GM21717 (cell line): ENCODE measurements around the gene MACROH2A1.

Source experiments
- ATAC-seq: cut with Tn5 transposase; IDR thresholded peaks from one replicate; pipeline ENCODE4 v1.9.1; 2021; ENCODE audit warnings: mild to moderate bottlenecking, moderate library complexity; ENCODE audit not compliant: unreplicated experiment

Gene MACROH2A1

DNA sequence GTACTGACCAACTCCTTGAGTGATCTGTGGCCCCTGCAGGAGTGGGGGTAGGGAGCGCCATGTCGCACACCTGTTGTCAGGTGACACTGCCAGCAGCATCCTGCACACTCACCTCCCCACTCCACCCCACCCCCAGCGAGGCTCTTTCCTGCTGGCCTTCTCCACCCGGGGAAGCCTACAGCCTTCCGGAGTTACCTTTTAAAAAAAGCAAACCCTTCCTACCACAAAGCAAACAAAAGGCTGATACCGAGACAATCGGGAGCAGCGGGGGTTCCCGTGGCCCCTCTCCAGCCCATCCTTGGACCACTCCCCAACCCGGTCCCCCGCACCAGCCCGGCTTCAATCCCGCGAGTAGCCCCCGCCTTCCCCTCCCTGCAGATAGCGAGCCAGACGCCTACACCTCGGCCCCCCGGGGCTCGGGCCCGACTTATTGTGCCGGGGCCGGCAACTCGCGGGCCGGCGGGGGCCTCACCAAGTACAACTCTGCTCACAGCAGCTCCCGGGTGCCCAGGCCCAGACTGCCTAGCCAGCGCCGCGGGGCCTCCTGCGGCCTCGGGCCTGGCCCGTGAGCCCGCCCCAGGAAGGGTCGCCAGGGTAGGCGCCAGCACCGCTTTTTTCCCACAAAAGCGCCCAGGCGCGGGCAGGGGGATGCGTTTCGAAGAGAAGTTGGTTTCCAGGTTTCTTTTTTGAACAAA is 724 bp downstream of the MACROH2A1 start:
- peak; percentile 28 for ATAC-seq

DNA sequence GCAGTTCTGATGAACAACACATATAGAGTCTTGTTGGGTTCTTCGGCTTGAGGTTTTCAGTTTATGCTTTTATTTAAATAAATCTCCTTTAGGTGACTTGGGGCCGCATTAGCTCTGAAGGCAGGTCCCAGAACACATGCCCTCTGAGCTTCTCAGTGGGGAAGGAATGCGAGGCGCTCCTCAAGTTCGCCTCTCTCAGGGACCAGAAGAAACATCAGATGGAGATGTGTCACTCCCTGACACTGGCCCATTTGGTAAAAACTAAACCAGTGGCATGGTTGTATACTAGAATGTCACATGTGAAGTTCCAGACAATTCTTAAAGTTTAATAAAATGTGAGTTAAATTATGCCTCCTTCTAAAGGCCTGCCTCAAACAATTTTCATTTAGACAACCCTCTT is 1.9 kb downstream of the MACROH2A1 start:
- no peak for ATAC-seq

DNA sequence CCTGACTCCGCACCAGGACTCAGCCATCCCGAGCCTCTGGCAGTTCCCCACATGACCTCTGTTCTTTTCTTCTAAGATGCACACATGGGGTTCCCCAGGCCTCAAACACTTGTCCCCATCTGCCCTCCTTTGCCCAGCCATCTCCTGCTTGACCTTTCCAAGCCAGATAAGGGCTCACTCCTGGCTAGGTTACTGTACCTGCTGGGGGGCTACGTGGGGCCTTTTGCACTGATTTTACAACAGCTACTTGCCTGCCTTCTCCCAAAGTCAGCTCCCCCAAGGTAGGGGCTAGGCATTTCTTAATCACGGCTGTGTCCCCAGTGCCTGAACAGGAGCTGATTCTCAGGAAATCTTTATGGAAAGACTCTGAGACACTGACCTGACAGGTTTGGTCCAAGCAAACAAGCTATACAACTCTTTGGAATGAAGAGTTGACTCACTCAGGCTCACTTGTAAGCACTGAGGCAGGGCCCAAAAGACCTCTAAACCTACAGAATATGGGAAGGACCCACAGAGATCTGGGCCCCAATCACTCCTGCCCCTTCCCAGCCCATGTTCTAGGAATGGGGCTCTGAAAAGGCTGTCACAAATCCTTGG is 2.5 kb downstream of the MACROH2A1 start:
- ATAC-seq, result no peak

DNA sequence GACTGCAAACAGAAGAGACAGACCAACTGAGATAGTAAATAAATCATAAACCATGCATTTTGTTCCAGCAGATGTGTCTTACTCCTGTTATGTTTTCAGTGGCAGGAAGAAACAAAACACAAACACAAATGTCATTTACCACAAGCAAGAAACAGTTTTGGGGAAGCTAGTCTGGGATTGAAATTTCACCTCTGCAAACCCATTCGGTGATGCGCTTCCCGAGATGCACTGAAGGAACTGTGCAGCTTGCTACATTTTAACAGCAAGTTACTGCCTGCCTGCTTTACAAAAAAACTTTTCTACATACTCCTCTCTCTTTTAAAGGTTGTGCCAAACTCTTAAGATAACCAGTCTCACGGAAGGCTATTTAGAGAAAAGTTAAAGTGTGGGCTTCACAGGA is 3.2 kb downstream of the MACROH2A1 start:
- ATAC-seq, result no peak

DNA sequence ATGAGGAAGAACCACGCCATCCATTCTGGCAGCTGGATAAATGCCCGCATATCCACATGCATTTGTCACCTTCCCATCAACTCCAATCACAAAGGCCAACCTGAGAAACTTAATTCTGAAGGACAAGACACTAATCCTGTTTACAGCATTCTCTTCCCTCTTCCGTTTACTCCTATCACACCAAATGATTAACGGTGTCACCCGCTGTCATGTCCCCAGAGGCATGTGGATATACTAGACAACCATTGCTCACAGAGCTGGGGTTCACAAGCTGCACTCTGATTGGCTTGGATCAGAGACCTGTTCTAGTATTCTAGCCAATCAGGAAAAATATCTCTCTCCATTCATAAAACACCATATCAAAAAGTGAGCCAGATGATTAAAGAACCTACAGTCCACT is 3.6 kb downstream of the MACROH2A1 start:
- ATAC-seq, result no peak

DNA sequence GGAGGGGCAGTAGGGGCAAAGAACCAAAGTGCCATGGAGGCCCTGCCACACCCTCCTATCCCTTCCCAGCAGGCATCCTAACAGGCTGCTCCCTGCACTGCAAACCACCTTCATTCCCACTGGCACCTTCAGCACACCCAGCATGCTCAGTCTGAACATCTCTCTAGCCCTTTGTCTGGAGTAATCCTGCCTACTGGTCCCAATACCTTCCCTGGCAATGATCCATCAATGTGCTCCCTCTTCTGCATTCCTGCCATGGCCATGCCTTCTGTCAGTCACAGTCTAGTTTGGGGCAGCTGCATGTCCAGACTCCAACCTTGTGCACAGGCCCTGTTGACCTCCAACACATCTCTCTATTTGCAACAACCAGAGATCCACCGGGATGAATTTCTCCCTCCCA is 4.9 kb downstream of the MACROH2A1 start:
- no peak for ATAC-seq

DNA sequence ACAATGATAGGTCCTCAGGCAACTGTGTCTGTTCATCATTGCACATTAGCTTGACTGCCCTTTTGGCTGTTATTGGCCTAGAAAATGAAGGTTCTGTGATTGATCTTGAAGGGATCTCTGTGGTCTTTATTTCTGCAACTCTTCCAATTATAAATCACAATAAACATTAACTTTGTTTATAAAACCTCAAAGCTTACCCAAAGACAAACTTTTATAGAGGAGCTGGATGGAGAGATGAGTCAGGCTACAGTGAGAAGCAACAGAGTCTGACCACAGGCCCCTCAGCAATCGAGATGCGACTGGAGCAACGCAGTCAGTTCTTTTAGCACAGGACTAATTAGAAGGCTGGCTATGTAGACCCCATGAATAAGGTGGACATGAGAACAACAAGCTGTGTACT is 5.3 kb downstream of the MACROH2A1 start:
- no peak for ATAC-seq

DNA sequence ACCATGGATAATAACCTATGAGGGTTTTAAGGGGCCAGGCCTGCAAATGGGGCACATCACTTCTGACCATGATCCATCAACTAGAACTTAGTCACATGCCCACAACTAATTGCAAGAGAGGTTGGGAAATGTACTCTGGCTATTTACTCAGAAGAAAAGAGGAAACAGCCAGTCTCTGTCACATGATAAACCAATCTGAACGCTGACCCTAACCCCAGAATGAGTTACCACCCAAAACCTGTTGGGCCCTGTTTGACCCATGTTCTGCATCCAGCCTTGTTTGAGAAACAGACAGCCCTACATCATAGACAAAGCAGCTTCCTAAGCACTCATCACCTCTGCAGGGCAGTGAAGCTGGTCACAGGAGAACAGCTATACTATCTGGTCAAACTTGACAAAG is 5.8 kb downstream of the MACROH2A1 start:
- no peak for ATAC-seq

DNA sequence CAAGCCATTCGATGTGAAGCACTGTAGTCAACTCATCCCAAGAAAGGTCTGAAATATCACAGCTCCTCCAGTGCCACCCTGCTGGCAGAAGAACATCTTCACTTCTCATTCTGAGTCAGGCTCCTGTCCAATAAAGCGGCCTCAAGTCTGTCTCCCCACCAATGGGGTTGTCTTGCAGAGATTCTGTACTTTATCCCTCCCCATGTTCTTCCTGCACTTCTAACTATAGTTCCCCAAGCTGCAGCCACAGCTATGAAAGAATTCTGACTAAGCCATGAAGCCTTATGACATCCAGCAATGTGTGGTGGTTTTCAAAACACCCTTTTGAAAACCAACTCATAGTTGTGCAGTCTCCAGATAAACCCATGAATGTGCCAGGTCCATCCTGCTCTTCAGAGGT is 6.8 kb downstream of the MACROH2A1 start:
- peak; percentile 58 for ATAC-seq

DNA sequence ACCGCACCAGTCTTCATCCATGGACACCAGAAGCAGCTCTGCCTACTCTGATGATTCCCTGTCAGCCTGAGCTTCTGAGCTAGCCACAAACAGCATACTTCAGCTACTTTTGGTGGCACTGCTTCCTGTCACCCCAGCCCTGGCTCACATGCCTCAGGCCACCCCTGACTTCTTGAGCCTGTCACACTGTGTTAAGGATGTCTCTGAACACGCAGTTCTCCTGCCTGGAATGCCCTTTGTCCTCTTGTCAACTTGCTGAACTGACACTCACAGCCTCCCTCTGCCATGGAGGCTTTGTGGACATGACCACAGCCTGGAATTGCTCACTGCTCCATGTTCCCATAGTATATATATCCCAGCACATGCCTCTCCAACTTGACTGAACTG is 7.2 kb downstream of the MACROH2A1 start:
- no peak for ATAC-seq

DNA sequence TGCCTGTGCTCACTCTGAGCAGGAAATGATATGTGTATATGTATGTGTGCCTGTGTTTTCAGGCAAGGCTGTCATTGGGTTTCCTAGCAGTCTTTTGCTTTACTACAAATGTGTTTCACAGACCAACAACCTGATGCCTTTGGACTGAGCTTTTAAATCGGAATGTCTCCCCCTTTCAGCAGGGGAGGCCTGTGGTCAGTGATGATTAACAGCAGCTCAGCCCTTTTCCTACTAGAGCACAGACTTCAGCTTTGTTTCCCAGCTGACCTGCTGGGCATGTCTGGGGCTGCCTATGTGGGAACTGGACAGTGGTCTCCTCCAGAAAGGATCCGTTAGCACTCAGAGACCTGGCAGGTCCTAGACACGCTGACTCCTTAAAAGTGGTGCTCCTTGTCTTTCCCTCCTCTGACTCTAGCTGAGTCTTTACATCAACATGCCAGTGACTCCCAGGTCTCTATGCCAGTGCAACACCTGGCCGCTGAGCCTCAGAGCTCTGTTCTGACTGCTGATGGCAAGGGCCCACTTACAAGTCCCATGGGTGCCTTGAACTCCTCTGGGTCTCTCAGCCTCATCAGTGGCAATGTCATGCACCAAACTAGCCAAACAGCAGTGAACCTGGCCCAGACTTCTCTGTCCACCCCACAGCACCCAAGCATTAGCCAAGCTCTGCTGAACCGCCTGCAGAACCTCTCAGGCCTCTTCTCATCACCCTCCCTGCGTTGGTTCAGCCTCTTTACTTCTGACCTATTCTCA is 7.7 kb downstream of the MACROH2A1 start:
- no peak for ATAC-seq

DNA sequence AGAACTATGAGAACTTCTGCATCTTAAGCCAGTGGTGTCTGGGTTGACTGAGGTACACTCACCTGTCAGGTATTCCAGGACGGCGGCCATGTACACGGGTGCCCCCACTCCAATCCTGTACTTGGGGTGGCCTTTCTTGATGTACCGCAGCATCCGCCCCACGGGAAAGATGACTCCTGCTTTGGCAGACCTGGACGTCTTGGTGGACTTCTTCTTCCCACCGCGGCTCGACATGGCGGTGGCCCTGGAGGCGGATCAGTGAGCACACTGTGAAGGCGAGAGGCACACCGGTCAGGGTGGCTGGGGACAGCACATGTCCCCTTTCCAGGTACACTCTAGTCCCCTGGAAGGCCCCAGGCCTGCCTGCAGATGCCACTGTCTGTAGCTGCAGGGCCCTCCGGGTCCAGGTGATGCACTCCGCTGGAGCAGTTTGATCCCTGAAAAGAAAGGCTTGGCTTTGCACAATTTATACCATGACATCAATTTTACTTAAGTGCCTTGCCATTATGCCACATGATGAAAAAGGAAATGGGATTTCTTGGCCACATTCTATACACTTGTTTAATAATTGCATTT is 10.1 kb downstream of the MACROH2A1 start:
- ATAC-seq, result no peak

DNA sequence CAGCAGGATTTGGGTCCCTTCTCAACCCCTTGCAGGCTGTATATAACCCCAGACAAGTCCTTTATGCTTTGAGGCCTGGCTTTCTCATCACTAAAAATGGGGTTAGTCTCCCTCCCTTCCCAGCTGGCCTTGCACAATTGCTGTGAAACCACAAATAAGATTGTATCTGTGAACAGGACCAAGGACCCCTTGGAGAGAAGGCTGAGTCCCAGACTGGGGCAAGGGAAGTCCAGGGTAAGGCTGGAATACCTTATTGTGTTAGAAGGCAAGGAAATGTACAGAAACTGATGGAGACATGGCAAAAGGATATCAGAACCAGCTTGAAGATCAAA is 11.4 kb downstream of the MACROH2A1 start:
- no peak for ATAC-seq

DNA sequence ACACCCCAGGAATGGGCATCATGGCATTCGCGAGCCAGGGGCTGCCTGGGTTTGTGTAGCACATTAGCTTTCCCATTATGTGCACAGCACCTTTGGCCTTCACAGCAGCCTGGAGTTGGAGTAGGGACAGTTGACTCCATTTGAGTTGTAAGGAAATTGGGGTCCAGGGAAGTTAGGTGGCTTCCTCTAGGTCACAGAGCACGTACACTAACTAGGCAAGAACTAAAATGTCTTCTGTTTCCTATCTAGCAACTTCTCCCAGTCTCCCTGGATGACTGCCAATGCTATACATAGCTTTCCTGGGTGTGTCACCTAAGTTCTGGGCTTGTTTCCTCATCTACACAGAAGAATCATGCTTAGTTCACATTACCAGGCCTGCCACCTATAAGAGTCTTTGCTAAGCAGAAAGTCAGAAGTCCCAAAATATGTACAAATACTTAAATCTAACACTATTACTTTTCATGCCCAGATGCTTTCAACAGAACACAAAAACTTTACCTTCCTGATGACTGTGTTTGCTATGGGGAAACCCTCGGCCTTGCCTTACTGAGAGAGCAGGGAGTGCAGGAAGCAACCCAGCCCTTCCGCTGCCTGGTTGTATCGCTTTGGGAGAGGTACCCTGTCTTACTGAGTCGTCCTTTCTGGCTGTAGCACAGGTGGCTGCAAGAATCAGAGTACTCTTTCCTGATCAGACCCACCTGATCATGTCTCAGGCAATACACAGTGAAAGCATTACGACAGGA is 12.0 kb downstream of the MACROH2A1 start:
- ATAC-seq, result no peak

DNA sequence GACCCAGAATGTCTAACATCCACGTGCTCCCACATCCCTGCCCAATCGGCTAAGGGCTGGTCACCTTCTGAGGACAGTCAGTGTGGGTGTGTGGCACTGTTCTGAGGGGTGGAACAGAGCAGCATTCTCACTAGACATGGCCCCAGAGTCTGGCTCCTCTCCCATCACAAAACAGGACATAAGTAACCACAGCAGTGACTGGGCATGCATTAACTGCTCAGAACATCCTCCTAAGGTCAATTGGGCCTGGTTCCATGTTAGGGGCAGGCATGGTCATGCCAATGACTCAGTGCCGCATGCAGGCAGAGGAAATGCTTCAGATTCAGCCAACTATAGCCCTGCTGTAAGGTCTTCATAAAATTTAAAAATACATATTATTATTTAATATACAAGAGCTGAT is 12.9 kb downstream of the MACROH2A1 start:
- ATAC-seq, result no peak

DNA sequence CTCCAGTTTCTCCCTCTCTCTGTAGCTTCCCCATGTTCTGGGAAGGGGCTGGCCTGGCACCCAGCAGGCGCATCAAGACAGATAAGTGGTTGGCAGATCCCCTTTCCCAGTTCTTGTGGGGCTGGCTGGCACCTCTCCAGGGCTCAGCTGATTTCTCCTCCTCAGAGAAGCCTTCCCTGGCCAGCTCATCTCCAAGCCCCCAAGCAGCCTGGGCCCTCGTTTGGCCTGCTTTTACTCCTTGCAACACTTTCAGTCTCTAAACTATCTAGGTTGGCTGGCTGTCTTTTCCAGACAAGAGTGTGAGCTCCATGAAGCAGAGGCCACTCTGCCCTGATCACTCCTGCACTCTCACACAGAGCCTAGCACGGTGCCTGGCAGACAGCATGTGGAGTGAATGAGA is 13.5 kb downstream of the MACROH2A1 start:
- no peak for ATAC-seq

DNA sequence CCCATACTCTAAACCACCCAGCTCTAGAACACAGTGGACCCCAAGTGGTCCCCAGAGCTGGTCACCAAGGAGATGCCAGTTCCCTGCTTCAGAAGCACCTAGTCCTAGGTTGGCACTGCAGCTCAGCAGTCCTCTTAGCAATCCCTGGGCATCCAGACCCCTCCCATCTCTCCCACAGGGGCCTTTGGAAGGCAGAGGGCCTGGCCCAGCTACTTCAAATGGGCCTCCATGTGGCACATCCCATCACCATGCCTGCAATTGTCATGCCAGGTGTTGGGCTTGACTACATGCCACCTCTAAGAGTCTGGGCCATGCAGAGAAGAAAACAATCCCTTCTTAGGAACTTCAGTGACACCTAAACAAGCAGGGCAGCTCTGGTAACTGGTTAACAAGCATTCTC is 14.1 kb downstream of the MACROH2A1 start:
- no peak for ATAC-seq

DNA sequence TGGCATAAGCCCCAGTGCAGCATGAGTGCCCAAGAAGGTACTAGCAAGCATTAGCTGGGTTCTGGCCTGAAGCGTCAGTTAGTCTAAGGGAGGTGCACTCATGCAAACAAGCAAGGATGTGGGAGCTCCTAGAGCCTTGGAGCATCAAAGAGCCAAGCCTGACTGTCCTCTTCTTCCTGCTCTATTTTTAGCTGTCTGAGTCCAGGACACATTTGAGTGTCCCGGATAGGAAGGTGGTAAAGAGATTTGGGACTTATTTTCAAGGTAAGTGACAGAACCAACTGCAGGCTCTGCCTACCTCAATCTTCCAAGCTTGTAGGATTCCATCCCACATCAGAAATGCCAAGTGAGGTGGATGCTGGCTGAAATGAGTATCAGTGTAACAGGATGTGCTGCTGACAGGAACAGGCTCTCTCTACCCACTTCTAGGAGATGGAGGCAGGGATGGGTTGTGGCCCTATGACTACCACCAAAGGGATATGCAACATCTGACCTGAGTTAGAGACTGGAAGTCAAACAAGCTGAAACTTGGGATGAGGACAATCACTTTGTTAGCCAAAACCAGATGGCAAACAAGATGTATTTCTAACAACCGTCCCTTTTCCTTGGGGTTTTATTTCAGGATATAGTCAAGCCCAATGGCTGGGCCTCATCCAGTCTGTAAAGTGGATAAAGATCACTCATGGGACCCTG is 15.1 kb downstream of the MACROH2A1 start:
- ATAC-seq, result no peak

DNA sequence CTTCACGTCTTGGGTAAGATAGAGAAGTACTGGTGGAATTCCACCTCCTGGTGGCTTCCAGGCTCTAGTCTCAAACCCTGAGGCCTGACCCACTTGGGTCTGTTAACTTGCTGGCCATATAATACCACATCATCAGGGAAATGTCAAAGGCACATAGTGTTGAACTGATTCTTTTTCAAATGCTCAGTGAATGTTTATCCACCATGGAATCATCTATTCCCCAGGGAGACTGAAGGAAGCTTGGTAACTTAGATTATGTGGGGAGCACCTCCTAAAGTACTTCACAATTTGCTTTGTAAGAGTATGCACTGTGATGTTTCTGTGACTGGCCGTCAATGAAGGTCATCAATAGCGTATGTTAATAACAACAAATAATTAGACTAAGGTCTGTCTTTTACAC is 16.1 kb downstream of the MACROH2A1 start:
- no peak for ATAC-seq

DNA sequence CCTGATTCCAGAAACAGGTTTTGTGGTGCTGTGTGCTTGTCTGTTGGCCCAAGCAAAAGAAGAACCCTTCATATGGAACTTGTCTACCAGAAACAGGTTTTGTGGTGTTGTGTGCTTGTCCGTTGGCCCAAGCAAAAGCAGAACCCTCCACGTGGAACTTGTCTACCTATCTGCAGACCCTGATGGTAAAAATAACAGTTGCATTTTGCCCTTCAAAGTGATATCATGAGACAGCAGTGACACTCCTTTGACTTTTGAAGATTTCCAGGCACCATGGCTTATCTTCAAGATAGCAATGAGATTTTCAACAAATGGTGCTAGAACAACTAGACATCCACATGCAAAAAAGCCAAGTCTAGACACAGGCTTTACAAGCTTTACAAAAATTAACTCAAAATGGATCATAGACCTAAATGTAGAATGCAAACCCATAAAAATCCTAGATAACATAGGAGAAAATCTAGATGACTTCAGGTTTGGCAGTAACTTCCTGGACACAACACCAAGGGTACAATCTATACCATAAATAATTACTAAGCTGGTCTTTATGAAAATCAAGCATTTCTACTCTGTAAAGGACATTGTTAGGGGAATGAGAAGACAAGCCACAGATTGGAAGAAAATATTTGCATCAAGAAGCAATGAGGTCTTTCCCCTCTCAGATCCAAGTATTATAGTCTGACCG is 16.8 kb downstream of the MACROH2A1 start:
- ATAC-seq, result no peak
